HG03565 (cell line): Measurements from ENCODE around the gene ASB9.
"Not testable (repeated sequence)": the region's sequence is repeated elsewhere in the genome, so short reads cannot be mapped to it uniquely, and the experiment has no call there.

Experiments
- ATAC-seq: cut with Tn5 transposase; IDR thresholded peaks from one replicate; pipeline ENCODE4 v1.9.1; 2021; ENCODE audit warnings: mild to moderate bottlenecking, moderate library complexity; ENCODE audit not compliant: unreplicated experiment

Gene ASB9

GRCh38 chrX:15242899-15243555 is 26.9 kb downstream of the ASB9 start:
- no peak for ATAC-seq

GRCh38 chrX:15241301-15241700 is 28.6 kb downstream of the ASB9 start:
- no peak for ATAC-seq

- ATAC-seq: no peak
Measured at GRCh38 chrX:15240414-15240813, 29.5 kb downstream of the ASB9 start.

GRCh38 chrX:15236146-15236545 is 33.7 kb downstream of the ASB9 start:
- ATAC-seq: no peak

- ATAC-seq: no peak
Measured at GRCh38 chrX:15235001-15235400, 34.9 kb downstream of the ASB9 start.

GRCh38 chrX:15233416-15234015 is 36.4 kb downstream of the ASB9 start:
- no peak for ATAC-seq

GRCh38 chrX:15224747-15225146 is 45.1 kb downstream of the ASB9 start:
- no peak for ATAC-seq

GRCh38 chrX:15221321-15221720 is 48.6 kb downstream of the ASB9 start:
- no peak for ATAC-seq

- no peak for ATAC-seq
Measured at GRCh38 chrX:15217161-15217560, 52.7 kb downstream of the ASB9 start.

GRCh38 chrX:15216280-15216679 is 53.6 kb downstream of the ASB9 start:
- ATAC-seq: no peak

GRCh38 chrX:15215366-15215765 is 54.5 kb downstream of the ASB9 start:
- ATAC-seq: no peak

- ATAC-seq: no peak
Measured at GRCh38 chrX:15214588-15214987, 55.3 kb downstream of the ASB9 start.

- no peak for ATAC-seq
Measured at GRCh38 chrX:15209096-15209495, 60.8 kb downstream of the ASB9 start.

- no peak for ATAC-seq
Measured at GRCh38 chrX:15207994-15208393, 61.9 kb downstream of the ASB9 start.

GRCh38 chrX:15207384-15207783 is 62.5 kb downstream of the ASB9 start:
- ATAC-seq: no peak

GRCh38 chrX:15206306-15206705 is 63.6 kb downstream of the ASB9 start:
- no peak for ATAC-seq

GRCh38 chrX:15204130-15204751 is 65.6 kb downstream of the ASB9 start:
- peak; percentile 79 for ATAC-seq

- ATAC-seq: no peak
Measured at GRCh38 chrX:15203694-15204093, 66.2 kb downstream of the ASB9 start.

GRCh38 chrX:15202454-15203177 is 67.3 kb downstream of the ASB9 start:
- ATAC-seq: no peak

GRCh38 chrX:15200871-15201270 is 69.0 kb downstream of the ASB9 start:
- ATAC-seq: no peak

GRCh38 chrX:15198608-15199202 is 71.2 kb downstream of the ASB9 start:
- ATAC-seq: not testable (repeated sequence)
